Measurements from ENCODE around the gene NFE2L2.
"Not testable (repeated sequence)": the region's sequence is repeated elsewhere in the genome, so short reads cannot be mapped to it uniquely, and the experiment has no call there.

Gene NFE2L2

DNA sequence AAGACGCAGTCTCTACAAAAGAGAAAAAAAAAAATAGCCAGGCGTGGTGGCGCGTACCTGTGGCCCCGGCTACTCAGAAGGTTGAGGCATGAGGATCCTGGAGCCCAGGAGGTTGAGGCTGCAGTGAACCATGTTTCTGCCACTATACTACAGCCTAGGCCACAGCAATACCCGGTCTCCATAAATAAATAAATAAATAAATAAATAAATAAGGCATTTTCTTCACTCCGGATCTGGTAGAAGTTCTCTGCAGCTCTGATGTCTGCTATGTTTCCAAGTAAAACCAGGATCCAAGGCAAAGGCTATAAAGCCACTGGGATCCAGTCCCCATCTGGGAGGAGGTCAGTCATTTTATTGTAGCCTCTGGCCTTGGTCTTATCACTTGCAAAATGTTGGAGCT lies 15.5 kb downstream of the NFE2L2 start:
- TF ChIP-seq POLR2AphosphoS5 (IDR thresholded peaks at IDR 0.05; ENCODE audit: borderline replicate concordance, low read depth, low read length): no peak
- no peak for TF ChIP-seq EZH2 (IDR thresholded peaks at IDR 0.05)
- no peak for TF ChIP-seq FOXP2 (optimal IDR thresholded peaks at IDR 0.05; ENCODE audit: control extremely low read depth, extremely low read length, insufficient read depth)
- Histone ChIP-seq H3K4me3 (no peak overlapping the region), H3K36me3 (ENCODE audit: insufficient read depth, low read length) (peaks cover 28% of the 10 kb centered on the region), H3K27ac (no peak overlapping the region), H3K9me3 (ENCODE audit: low read depth, low read length) (no peaks in the 10 kb centered on the region), H3K9ac (ENCODE audit: insufficient read length) (no peak overlapping the region)
- DNase-seq (ENCODE audit: low read depth, low spot score): no peak

DNA sequence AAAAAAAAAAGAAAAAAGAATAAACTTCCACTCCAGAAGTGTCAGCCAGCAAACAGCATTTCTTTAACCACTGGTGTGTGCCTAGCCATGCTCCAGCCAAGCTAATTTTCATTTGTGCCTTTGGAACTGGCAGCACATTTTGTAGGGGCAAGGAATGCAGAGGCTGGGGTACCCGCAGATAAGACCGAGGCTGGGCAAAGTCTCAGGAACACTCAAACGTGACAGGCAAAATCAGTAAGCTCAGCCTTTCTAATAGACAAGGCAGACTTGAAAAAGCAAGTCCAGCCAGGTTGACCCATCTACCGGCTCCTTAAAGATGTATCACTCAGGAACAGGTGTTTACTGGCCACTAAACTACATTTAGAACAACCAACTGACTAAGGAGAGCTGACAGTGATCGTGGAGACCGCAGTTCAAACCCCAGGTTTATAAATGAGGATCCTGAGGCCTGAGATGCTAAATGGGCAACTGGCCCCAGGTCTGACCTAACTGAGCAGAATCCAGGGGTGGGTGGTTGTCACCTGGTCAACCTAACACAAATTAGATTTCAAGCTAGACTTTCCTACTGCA lies 16.7 kb downstream of the NFE2L2 start:
- Histone ChIP-seq H3K9me3 (ENCODE audit: low read depth, low read length) (no peaks in the 10 kb centered on the region), H3K4me3 (no peak overlapping the region), H3K36me3 (ENCODE audit: insufficient read depth, low read length) (peaks cover 20% of the 10 kb centered on the region), H3K9ac (ENCODE audit: insufficient read length) (no peak overlapping the region), H3K27ac (no peak overlapping the region)
- no peak for DNase-seq (ENCODE audit: low read depth, low spot score)
- TF ChIP-seq FOXP2 (optimal IDR thresholded peaks at IDR 0.05; ENCODE audit: control extremely low read depth, extremely low read length, insufficient read depth) (no peak), EZH2 (IDR thresholded peaks at IDR 0.05) (no peak), POLR2AphosphoS5 (IDR thresholded peaks at IDR 0.05; ENCODE audit: borderline replicate concordance, low read depth, low read length) (no peak)

DNA sequence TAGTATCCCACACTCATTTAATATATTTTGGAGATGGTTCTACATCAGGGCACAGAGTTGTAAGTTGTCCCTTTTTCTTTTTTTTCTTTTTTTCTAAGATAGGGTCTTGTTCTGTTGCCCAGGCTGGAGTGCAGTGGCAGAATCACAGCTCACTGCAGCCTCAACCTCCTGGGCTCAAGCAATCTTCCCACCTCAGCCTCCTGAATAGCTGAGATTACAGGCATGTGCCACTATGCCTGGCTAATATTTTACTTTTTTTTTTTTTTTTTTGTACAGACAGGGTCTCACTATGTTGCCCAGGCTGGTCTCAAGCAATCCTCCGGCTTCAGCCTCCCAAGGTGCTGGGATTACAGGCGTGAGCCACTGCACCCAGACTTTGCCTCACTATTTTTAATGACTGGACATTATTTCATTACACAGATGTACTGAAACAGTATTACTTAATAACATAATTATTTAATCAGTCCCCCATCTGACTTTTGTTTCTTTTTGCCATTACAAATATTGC lies 17.9 kb downstream of the NFE2L2 start:
- not testable (repeated sequence) for H3K27ac ChIP-seq; DNase-seq (ENCODE audit: low read depth, low spot score); H3K9me3 ChIP-seq (ENCODE audit: low read depth, low read length); H3K4me3 ChIP-seq; H3K9ac ChIP-seq (ENCODE audit: insufficient read length)
- H3K36me3 ChIP-seq (ENCODE audit: insufficient read depth, low read length): peaks cover 13% of the 10 kb centered on the region

DNA sequence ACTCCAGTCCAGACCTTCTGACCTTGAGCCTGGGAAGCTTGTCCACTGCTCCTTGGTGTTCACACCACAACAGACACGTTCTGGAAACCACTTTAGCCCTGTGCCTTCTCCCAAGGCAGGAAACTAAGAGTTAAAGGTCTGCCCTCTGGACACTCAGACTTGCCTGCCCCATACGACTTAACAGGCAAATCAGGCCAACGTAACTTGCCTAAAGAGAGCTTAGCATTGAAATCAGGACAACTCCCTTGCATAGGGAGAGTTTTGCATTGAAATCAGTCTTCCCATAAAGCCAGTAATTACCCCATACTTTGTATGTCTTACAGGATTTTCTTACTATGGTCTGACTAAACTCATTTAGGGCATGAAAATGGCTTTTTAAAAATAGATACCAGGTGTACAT lies 18.5 kb downstream of the NFE2L2 start:
- H3K27ac ChIP-seq: 0 out of 2 replicates have a peak overlapping the region, but pooled peaks have one; percentile 14
- DNase-seq (ENCODE audit: low read depth, low spot score): no peak

DNA sequence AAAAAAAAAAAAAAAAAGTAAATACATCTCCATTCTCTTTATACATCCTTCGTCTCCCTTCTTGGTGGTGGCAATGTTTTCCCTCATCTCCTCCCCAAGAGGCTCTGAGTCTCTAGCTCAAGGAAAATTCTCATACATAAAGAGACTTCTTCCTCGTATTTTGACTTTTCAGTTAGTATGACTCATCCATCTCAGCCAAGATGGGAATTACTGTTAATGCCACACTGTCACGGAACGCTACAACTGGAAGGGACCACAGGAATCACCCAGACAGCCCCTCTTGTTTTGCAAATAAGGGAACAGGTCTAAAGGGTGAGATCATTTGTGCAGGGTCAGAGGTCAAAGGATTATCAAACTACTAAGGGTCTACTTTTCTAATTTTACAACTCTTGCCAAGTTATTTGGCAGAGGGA lies 19.5 kb downstream of the NFE2L2 start:
- Histone ChIP-seq H3K9me3 (ENCODE audit: low read depth, low read length) (no peaks in the 10 kb centered on the region), H3K9ac (ENCODE audit: insufficient read length) (no peak overlapping the region), H3K4me3 (no peak overlapping the region), H3K36me3 (ENCODE audit: insufficient read depth, low read length) (peaks cover 13% of the 10 kb centered on the region), H3K27ac (peak overlapping the region; percentile 51; the same call in 1 of the 2 replicates)
- TF ChIP-seq POLR2AphosphoS5 (IDR thresholded peaks at IDR 0.05; ENCODE audit: borderline replicate concordance, low read depth, low read length) (no peak), FOXP2 (optimal IDR thresholded peaks at IDR 0.05; ENCODE audit: control extremely low read depth, extremely low read length, insufficient read depth) (no peak), EZH2 (IDR thresholded peaks at IDR 0.05) (no peak)
- DNase-seq (ENCODE audit: low read depth, low spot score): no peak

More for the DNA sequence above, 18.5 kb downstream of the NFE2L2 start:
- Histone ChIP-seq H3K9me3 (ENCODE audit: low read depth, low read length) (no peaks in the 10 kb centered on the region), H3K4me3 (no peak overlapping the region), H3K9ac (ENCODE audit: insufficient read length) (no peak overlapping the region), H3K36me3 (ENCODE audit: insufficient read depth, low read length) (peaks cover 13% of the 10 kb centered on the region)
- no peak for TF ChIP-seq POLR2AphosphoS5 (IDR thresholded peaks at IDR 0.05; ENCODE audit: borderline replicate concordance, low read depth, low read length)
- no peak for TF ChIP-seq EZH2 (IDR thresholded peaks at IDR 0.05)
- TF ChIP-seq FOXP2 (optimal IDR thresholded peaks at IDR 0.05; ENCODE audit: control extremely low read depth, extremely low read length, insufficient read depth): no peak

DNA sequence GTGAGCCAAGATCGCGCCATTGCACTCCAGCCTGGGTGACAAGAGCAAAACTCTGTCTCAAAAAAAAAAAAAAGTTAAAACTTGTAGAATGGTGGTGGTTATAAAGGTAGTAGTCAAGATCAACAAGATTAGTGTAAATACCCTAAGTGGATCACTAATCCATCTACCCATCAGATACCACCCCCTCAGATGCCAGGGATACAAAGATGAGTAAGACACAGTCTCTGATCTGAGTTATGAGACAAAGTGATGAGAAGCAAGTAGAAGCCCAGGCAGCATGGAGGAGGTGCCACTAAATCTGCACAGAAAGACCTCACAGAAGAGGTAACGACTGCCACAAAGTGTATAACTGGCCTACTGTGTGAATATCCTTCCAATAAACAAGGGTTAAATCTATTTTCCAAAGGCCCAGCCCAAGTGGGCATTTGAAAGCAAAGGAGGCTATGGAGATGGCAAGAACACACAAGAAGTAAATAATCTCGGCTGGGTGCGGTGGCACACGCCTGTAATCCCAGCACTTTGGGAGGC lies 20.2 kb downstream of the NFE2L2 start:
- no peak overlapping the region; the same call in 1 of the 2 replicates for H3K27ac ChIP-seq
- no peak for DNase-seq (ENCODE audit: low read depth, low spot score)
- no peak overlapping the region for H3K9ac ChIP-seq (ENCODE audit: insufficient read length)
- TF ChIP-seq EZH2 (IDR thresholded peaks at IDR 0.05) (no peak), FOXP2 (optimal IDR thresholded peaks at IDR 0.05; ENCODE audit: control extremely low read depth, extremely low read length, insufficient read depth) (no peak), POLR2AphosphoS5 (IDR thresholded peaks at IDR 0.05; ENCODE audit: borderline replicate concordance, low read depth, low read length) (no peak)
- no peaks in the 10 kb centered on the region for H3K9me3 ChIP-seq (ENCODE audit: low read depth, low read length)
- H3K36me3 ChIP-seq (ENCODE audit: insufficient read depth, low read length): peaks cover 13% of the 10 kb centered on the region
- H3K4me3 ChIP-seq: no peak overlapping the region

DNA sequence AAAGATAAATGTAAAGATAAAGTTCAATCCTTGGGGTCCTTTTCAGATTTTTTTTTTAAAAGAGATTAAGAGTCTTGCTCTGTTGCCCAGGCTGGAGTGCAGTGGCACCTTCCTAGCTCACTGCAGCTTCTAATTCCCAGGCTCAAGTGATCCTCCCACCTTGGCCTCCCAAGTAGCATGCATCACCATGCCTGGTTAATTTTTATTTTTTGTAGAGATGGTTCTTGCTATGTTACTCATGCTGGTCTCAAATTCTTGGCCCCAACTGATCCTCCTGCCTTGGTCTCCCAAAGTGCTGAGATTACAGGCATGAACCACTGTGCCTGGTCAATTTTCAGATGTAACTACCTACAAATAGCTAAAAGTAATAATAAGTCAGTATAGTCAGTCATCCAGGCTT lies 21.1 kb downstream of the NFE2L2 start:
- peak overlapping the region; percentile 98 for H3K27ac ChIP-seq
- H3K4me3 ChIP-seq: peak overlapping the region; percentile 50
- no peaks in the 10 kb centered on the region for H3K9me3 ChIP-seq (ENCODE audit: low read depth, low read length)
- DNase-seq (ENCODE audit: low read depth, low spot score): no peak
- peak overlapping the region; percentile 74 for H3K9ac ChIP-seq (ENCODE audit: insufficient read length)
- TF ChIP-seq FOXP2 (optimal IDR thresholded peaks at IDR 0.05; ENCODE audit: control extremely low read depth, extremely low read length, insufficient read depth) (no peak), EZH2 (IDR thresholded peaks at IDR 0.05) (no peak), POLR2AphosphoS5 (IDR thresholded peaks at IDR 0.05; ENCODE audit: borderline replicate concordance, low read depth, low read length) (no peak)
- H3K36me3 ChIP-seq (ENCODE audit: insufficient read depth, low read length): peaks cover 8% of the 10 kb centered on the region

DNA sequence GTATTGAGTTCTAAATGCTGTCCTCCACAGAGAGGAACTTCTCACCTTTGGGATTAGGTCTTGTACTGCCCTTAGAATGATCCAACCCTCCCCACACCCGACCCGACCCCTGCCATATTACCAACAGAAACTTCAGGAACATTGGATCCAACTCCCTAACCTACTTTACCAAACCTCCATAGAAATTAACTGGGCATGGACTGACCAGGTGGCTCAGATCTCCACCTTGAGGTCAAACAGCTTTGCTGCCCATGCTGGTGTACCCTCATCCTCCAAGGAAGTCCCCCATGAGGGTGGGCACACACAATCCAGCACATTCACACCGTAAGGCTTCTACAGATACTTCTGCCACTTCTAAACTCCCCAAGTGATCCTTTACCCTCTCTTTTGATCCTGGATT lies 21.5 kb downstream of the NFE2L2 start:
- H3K27ac ChIP-seq: peak overlapping the region; percentile 98
- TF ChIP-seq EZH2 (IDR thresholded peaks at IDR 0.05): no peak
- no peak for TF ChIP-seq FOXP2 (optimal IDR thresholded peaks at IDR 0.05; ENCODE audit: control extremely low read depth, extremely low read length, insufficient read depth)
- no peak for TF ChIP-seq POLR2AphosphoS5 (IDR thresholded peaks at IDR 0.05; ENCODE audit: borderline replicate concordance, low read depth, low read length)
- peak overlapping the region; percentile 50 for H3K4me3 ChIP-seq
- H3K9me3 ChIP-seq (ENCODE audit: low read depth, low read length): no peaks in the 10 kb centered on the region
- no peak for DNase-seq (ENCODE audit: low read depth, low spot score)
- H3K36me3 ChIP-seq (ENCODE audit: insufficient read depth, low read length): peaks cover 9% of the 10 kb centered on the region
- peak overlapping the region; percentile 74 for H3K9ac ChIP-seq (ENCODE audit: insufficient read length)

All from SK-N-MC (cell line).